Glutamatergic neuron (in vitro differentiated cells): ENCODE results near the gene SIPA1L3. TPM values are rescaled to one million over a fixed set of nuclear protein-coding genes. Genes with fewer than 3 reads are reported as not detected.

Experiments used
- DNase-seq: peaks from one replicate; pipeline ENCODE4 v3.0.0; 2022
- H3K27ac Mint-ChIP-seq: one replicate; pipeline ENCODE4 v1.8.0; 2020; ENCODE audit warnings: mild to moderate bottlenecking, mixed read lengths, inconsistent platforms; ENCODE audit not compliant: unreplicated experiment
- H3K27me3 Mint-ChIP-seq: one replicate; pipeline ENCODE4 v1.8.0; 2020; ENCODE audit warnings: mild to moderate bottlenecking, moderate library complexity, mixed read lengths, inconsistent platforms; ENCODE audit not compliant: unreplicated experiment
- H3K36me3 Mint-ChIP-seq: one replicate; pipeline ENCODE4 v1.8.0; 2020; ENCODE audit warnings: mild to moderate bottlenecking, mixed read lengths, inconsistent platforms; ENCODE audit not compliant: unreplicated experiment
- H3K4me1 Mint-ChIP-seq: one replicate; pipeline ENCODE4 v1.8.0; 2020; ENCODE audit warnings: mild to moderate bottlenecking, low read depth, mixed read lengths, inconsistent platforms; ENCODE audit not compliant: unreplicated experiment
- H3K4me3 Mint-ChIP-seq: one replicate; pipeline ENCODE4 v1.8.0; 2020; ENCODE audit warnings: mild to moderate bottlenecking, mixed read lengths, inconsistent platforms; ENCODE audit not compliant: unreplicated experiment
- H3K9me3 Mint-ChIP-seq: one replicate; pipeline ENCODE4 v1.8.0; 2020; ENCODE audit warnings: mild to moderate bottlenecking, moderate library complexity, mixed read lengths, inconsistent platforms; ENCODE audit not compliant: unreplicated experiment
- total RNA-seq: library from RNA; stranded (reverse); fragmentation: NEBNext Ultra II Directional; extraction: Animal tissue kit (Norgen Biotek cat#: 25700); gene quantifications from one replicate; pipeline ENCODE4 v1.2.1, GENCODE V29; 2021; ENCODE audit not compliant: unreplicated experiment
- TF ChIP-seq, protein P1 (sequence below): fragments of 200-600 bp; sonication (generic); IDR thresholded peaks from one replicate; pipeline ENCODE4 v1.5.0; 2021; ENCODE audit not compliant: partially characterized antibody, unreplicated experiment

The SIPA1L3 gene
- total RNA-seq, 1 donor from 2014 or later: 97.7 TPM

DNA sequence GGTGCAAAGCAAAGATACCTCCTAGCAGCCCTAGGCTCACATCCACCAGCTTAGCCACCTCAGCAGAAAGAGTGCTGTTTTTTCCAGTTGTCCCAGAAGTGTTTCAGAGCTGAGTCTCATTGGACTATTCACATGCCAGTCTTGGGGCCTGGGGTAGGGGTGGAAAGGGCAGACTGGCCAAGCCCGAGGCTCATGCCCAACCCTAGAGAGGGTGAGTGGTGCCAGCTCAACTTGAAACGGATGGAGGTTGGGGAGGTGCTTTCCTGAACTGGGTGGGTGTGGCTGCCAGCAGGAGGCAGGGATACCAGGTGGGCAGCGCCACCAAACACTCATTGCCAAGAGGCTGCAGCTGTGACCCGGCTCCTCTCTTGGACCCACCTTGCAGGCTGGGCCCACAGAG is 200.1 kb downstream of the SIPA1L3 start:
- TF ChIP-seq, protein P1, sequence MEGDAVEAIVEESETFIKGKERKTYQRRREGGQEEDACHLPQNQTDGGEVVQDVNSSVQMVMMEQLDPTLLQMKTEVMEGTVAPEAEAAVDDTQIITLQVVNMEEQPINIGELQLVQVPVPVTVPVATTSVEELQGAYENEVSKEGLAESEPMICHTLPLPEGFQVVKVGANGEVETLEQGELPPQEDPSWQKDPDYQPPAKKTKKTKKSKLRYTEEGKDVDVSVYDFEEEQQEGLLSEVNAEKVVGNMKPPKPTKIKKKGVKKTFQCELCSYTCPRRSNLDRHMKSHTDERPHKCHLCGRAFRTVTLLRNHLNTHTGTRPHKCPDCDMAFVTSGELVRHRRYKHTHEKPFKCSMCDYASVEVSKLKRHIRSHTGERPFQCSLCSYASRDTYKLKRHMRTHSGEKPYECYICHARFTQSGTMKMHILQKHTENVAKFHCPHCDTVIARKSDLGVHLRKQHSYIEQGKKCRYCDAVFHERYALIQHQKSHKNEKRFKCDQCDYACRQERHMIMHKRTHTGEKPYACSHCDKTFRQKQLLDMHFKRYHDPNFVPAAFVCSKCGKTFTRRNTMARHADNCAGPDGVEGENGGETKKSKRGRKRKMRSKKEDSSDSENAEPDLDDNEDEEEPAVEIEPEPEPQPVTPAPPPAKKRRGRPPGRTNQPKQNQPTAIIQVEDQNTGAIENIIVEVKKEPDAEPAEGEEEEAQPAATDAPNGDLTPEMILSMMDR: no peak
- DNase-seq: no peak
- Mint-ChIP-seq H3K4me3 (no peak overlapping the region), H3K36me3 (peaks cover 8% of the 10 kb centered on the region), H3K9me3 (peaks cover 7% of the 10 kb centered on the region), H3K4me1 (no peaks in the 10 kb centered on the region), H3K27me3 (peaks cover 10% of the 10 kb centered on the region), H3K27ac (no peak overlapping the region)

DNA sequence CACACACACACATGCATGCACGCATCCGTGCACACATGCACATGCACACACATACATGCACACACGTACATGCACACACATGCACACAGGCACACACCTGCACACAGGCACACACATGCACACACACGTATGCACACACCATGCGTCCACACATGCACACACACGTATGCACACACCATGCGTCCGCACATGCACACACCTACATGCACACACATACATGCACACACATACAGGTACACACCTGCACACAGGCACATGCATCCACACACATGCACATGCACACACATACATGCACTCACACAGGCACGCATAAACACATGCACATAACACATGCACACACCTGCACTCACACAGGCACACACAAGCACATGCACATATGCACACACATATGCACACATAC is 204.9 kb downstream of the SIPA1L3 start:
- peaks cover 9% of the 10 kb centered on the region for H3K27me3 Mint-ChIP-seq
- H3K27ac Mint-ChIP-seq: peak overlapping the region; percentile 8
- H3K36me3 Mint-ChIP-seq: peaks cover 10% of the 10 kb centered on the region
- no peaks in the 10 kb centered on the region for H3K4me1 Mint-ChIP-seq
- TF ChIP-seq, protein P1: no peak
- H3K9me3 Mint-ChIP-seq: peaks cover 16% of the 10 kb centered on the region
- no peak for DNase-seq
- H3K4me3 Mint-ChIP-seq: no peak overlapping the region

DNA sequence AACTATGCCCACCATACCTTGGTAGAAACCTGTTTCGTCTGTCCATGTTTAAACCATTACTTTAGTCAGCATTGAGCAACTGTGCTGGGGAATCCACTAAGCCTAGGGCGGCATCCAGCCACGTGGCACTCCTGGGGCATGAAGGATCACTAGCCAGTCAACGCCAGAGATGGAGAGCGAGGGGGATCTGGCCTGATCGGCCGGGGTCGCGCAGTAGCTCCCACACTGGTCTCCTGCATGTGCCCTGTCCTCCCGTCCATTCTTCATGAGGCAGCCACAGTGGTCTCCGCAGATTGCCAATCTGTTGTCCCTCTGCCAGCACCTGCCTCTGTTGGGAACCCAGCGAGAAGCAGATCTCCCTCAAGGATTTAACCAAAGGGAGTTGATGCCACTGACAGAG is 207.6 kb downstream of the SIPA1L3 start:
- Mint-ChIP-seq H3K27ac (peak overlapping the region; percentile 44), H3K9me3 (peaks cover 19% of the 10 kb centered on the region), H3K4me3 (no peak overlapping the region), H3K4me1 (no peaks in the 10 kb centered on the region), H3K36me3 (peaks cover 23% of the 10 kb centered on the region), H3K27me3 (peaks cover 13% of the 10 kb centered on the region)
- TF ChIP-seq, protein P1: no peak
- DNase-seq: no peak

DNA sequence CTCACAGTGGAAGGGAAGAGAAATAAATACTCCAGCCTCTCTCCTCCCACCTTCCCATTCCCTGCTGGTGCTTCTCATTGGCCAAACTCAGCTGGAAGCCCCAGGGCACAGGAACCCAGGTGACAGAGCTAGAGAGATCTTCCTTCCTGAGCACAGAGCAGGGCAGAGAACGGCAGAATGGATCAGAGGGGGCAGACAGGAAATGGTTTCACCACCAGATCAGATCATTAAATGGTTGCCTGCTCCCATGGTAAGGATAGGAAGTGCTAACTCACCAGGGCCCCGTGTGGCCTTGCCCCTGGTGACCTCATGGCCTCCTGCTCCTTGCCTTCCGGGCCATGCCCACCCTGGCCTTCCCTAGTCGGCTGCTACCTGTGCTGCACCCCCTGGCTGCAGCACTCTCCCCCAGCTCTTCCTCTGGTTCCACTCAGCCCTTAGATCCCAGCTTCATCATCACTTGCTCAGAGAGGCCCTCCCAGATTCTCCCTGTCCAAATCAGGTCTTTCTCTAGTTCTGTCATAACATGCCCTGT is 208.3 kb downstream of the SIPA1L3 start:
- Mint-ChIP-seq H3K4me3 (no peak overlapping the region), H3K27ac (no peak overlapping the region), H3K4me1 (no peaks in the 10 kb centered on the region), H3K9me3 (peaks cover 21% of the 10 kb centered on the region), H3K36me3 (peaks cover 30% of the 10 kb centered on the region), H3K27me3 (peaks cover 13% of the 10 kb centered on the region)
- DNase-seq: no peak
- TF ChIP-seq, protein P1: no peak

DNA sequence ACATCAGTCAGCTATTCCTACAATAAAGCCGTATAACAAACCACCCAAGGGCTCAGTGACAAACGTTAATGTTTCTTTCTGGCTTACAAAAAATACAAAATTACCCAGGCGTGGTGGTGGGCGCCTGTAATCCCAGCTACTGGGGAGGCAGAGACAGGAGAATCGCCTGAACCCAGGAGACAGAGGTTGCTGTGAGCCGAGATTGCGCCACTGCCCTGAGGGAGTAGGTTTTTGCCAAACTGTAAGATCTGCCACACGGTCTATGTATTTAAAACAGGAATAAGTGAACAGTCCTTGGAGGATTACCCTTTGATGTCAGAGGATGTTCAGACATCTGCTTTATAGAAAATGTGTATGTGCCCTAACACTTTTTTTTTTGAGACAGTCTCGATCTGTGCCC is 211.2 kb downstream of the SIPA1L3 start:
- peaks cover 27% of the 10 kb centered on the region for H3K9me3 Mint-ChIP-seq
- TF ChIP-seq, protein P1: no peak

More for the DNA sequence above, 211.2 kb downstream of the SIPA1L3 start:
- DNase-seq: no peak
- Mint-ChIP-seq H3K36me3 (peaks cover 40% of the 10 kb centered on the region), H3K27ac (no peak overlapping the region), H3K27me3 (peaks cover 18% of the 10 kb centered on the region), H3K4me1 (peaks cover 4% of the 10 kb centered on the region), H3K4me3 (no peak overlapping the region)
